Body of pancreas (tissue), 4 donors: Measurements from ENCODE around the gene COG2.

ENCODE experiments used
- CTCF ChIP-seq, 7 experiments: fragments of 450-650 bp in 4 of 7; fragments of 200-600 bp in 3 of 7; sonication (generic) in 3 of 7; IDR thresholded peaks; one replicate each; pipeline ENCODE4 v1.5.1; 2016 to 2019; ENCODE audit warnings: antibody characterized with exemption in 7 of 7
- POLR2A ChIP-seq, 3 donors: fragments of 450-650 bp; IDR thresholded peaks; one replicate each; pipeline ENCODE4 v1.6.1; 2016; ENCODE audit warnings: antibody characterized with exemption in 3 of 3, mild to moderate bottlenecking in 2 of 3

- TF ChIP-seq CTCF (IDR thresholded peaks at IDR 0.05): no peak
- TF ChIP-seq POLR2A (IDR thresholded peaks at IDR 0.05): no peak
Observed at GRCh38 chr1:230668227-230668626, 25.9 kb downstream of the COG2 start.
